IMR-90 (cell line): Measurements from ENCODE around the gene USP5. TPM values are rescaled to one million over a fixed set of nuclear protein-coding genes. Genes with fewer than 3 reads are reported as not detected.

ENCODE experiments used
- ATAC-seq: fragments of 200-7000 bp; cut with Tn5 transposase; 2 replicates; pipeline ENCODE4 v1.9.1; 2020; ENCODE audit warnings: low read depth, mild to moderate bottlenecking, moderate library complexity
- BruUV-seq: library from RNA; stranded (reverse); fragments of 400-500 nt; replicated peaks from 2 replicates; lab custom pipeline; 2021; lab: Mats Ljungman, UMichigan
- CTCF ChIA-PET: fragments of 300-600 bp; formaldehyde crosslinking; extraction: SDS; loops from one replicate; lab custom pipeline; 2021; ENCODE audit warnings: antibody characterized with exemption; lab: Yijun Ruan, JAX
- POLR2A ChIA-PET: fragments of 300-600 bp; sonication (Branson Sonifier 250); formaldehyde crosslinking; loops from one replicate; lab custom pipeline; 2022; ENCODE audit warnings: antibody characterized with exemption; ENCODE audit not compliant: unreplicated experiment; lab: Charles Lee
- DNase-seq: peaks from one replicate; pipeline ENCODE4 v3.0.0; 2013
- H2AFZ ChIP-seq: replicated peaks from 2 replicates; pipeline ENCODE3; 2013; ENCODE audit warnings: low read length, mild to moderate bottlenecking; ENCODE audit not compliant: poor library complexity
- H2AK5ac ChIP-seq: 2 replicates; pipeline ENCODE4 v1.6.1; 2013; ENCODE audit warnings: low read depth, low read length, inconsistent platforms
- H2AK9ac ChIP-seq: replicated peaks from 2 replicates; pipeline ENCODE3; 2013; ENCODE audit warnings: mild to moderate bottlenecking, low read depth, low read length, moderate library complexity; ENCODE audit not compliant: poor library complexity
- H2BK120ac ChIP-seq: 2 replicates; pipeline ENCODE4 v1.6.1; 2013; ENCODE audit warnings: low read depth, low read length, inconsistent platforms
- H2BK15ac ChIP-seq: 3 replicates; pipeline ENCODE4 v1.6.1; 2013; ENCODE audit warnings: low read depth, low read length, inconsistent platforms
- H2BK20ac ChIP-seq: 2 replicates; pipeline ENCODE4 v1.6.1; 2013; ENCODE audit warnings: low read depth, mild to moderate bottlenecking, inconsistent platforms, low read length, moderate library complexity
- H2BK5ac ChIP-seq: 2 replicates; pipeline ENCODE4 v1.6.1; 2013; ENCODE audit warnings: mild to moderate bottlenecking, low read depth, low read length, inconsistent platforms; ENCODE audit not compliant: poor library complexity, severe bottlenecking
- H3K14ac ChIP-seq: replicated peaks from 2 replicates; pipeline ENCODE4 v1.6.1; 2013; ENCODE audit warnings: low read depth, low read length, inconsistent platforms
- H3K18ac ChIP-seq: 2 replicates; pipeline ENCODE4 v1.6.1; 2013; ENCODE audit warnings: low read depth, low read length, control low read depth
- H3K23ac ChIP-seq: 2 replicates; pipeline ENCODE4 v1.6.1; 2013; ENCODE audit warnings: low read depth, low read length, inconsistent platforms
- H3K27ac ChIP-seq: 2 replicates; pipeline ENCODE4 v1.5.1; 2013; ENCODE audit warnings: mild to moderate bottlenecking, control low read depth, low read length; ENCODE audit not compliant: insufficient read depth
- H3K27me3 ChIP-seq: 2 replicates; pipeline ENCODE4 v1.6.1; 2013; ENCODE audit warnings: low read length; ENCODE audit not compliant: control insufficient read depth, insufficient read depth
- H3K36me3 ChIP-seq: 2 replicates; pipeline ENCODE4 v1.6.1; 2013; ENCODE audit warnings: low read length, mixed read lengths; ENCODE audit not compliant: control insufficient read depth, insufficient read depth
- H3K4ac ChIP-seq: 2 replicates; pipeline ENCODE4 v1.6.1; 2013; ENCODE audit warnings: low read depth, low read length, inconsistent platforms
- H3K4me1 ChIP-seq: 2 replicates; pipeline ENCODE4 v1.6.1; 2013; ENCODE audit warnings: low read length, mixed read lengths; ENCODE audit not compliant: control insufficient read depth, insufficient read depth
- H3K4me2 ChIP-seq: 2 replicates; pipeline ENCODE4 v1.6.1; 2013; ENCODE audit warnings: low read depth, mild to moderate bottlenecking, control low read depth, low read length, moderate library complexity
- H3K4me3 ChIP-seq: 2 replicates; pipeline ENCODE4 v1.5.1; 2013; ENCODE audit warnings: low read depth, mild to moderate bottlenecking, control low read depth, low read length, moderate library complexity; ENCODE audit not compliant: insufficient read depth
- H3K56ac ChIP-seq: 2 replicates; pipeline ENCODE4 v1.6.1; 2013; ENCODE audit warnings: low read length, inconsistent platforms; ENCODE audit not compliant: insufficient read depth; ENCODE audit errors: extremely low read depth
- H3K79me1 ChIP-seq, 2 experiments: 2 replicates each; pipeline ENCODE4 v1.6.1; 2013; ENCODE audit warnings: low read length in 2 of 2, inconsistent platforms in 1 of 2, low read depth in 1 of 2
- H3K9ac ChIP-seq: 2 replicates; pipeline ENCODE4 v1.6.1; 2013; ENCODE audit warnings: low read depth, low read length, control low read depth
- H3K9me1 ChIP-seq: 2 replicates; pipeline ENCODE4 v1.6.1; 2013; ENCODE audit warnings: low read length, inconsistent platforms; ENCODE audit not compliant: insufficient read depth
- H3K9me3 ChIP-seq: 2 replicates; pipeline ENCODE4 v1.6.1; 2013; ENCODE audit warnings: low read length; ENCODE audit not compliant: control insufficient read depth, insufficient read depth
- H4K20me1 ChIP-seq: 2 replicates; pipeline ENCODE4 v1.6.1; 2013; ENCODE audit warnings: low read length, inconsistent platforms; ENCODE audit not compliant: insufficient read depth
- H4K5ac ChIP-seq: 2 replicates; pipeline ENCODE4 v1.6.1; 2013; ENCODE audit warnings: mild to moderate bottlenecking, low read depth, low read length, control low read depth
- H4K8ac ChIP-seq, 2 experiments: 2 replicates each; pipeline ENCODE4 v1.6.1; 2013; ENCODE audit warnings: low read depth in 2 of 2, low read length in 2 of 2, control low read depth in 1 of 2, inconsistent platforms in 1 of 2
- H4K91ac ChIP-seq: 2 replicates; pipeline ENCODE4 v1.6.1; 2013; ENCODE audit warnings: low read depth, low read length, inconsistent platforms; ENCODE audit not compliant: insufficient read depth
- BHLHE40 ChIP-seq: fragments of 150-350 bp; IDR thresholded peaks from 2 replicates; pipeline ENCODE4 v1.6.1; 2016; ENCODE audit warnings: mild to moderate bottlenecking, low read depth, low read length
- CEBPB ChIP-seq: IDR thresholded peaks from 2 replicates; pipeline ENCODE4 v1.6.1; 2012; ENCODE audit warnings: low read depth, low read length, improper control_type of control experiment
- CHD1 ChIP-seq: IDR thresholded peaks from 2 replicates; pipeline ENCODE4 v1.6.1; 2012; ENCODE audit warnings: low read depth, low read length, improper control_type of control experiment
- FOS ChIP-seq: fragments of 150-350 bp; IDR thresholded peaks from 2 replicates; pipeline ENCODE4 v1.6.1; 2016; ENCODE audit warnings: low read depth, low read length
- MAFK ChIP-seq: IDR thresholded peaks from 2 replicates; pipeline ENCODE4 v1.6.1; 2012; ENCODE audit warnings: low read depth, low read length, improper control_type of control experiment
- MAZ ChIP-seq: IDR thresholded peaks from 2 replicates; pipeline ENCODE4 v1.6.1; 2012; ENCODE audit warnings: low read depth, mild to moderate bottlenecking, low read length, improper control_type of control experiment, moderate library complexity, borderline replicate concordance
- MXI1 ChIP-seq: IDR thresholded peaks from 2 replicates; pipeline ENCODE4 v1.6.1; 2012; ENCODE audit warnings: low read depth, mild to moderate bottlenecking, low read length, moderate library complexity, borderline replicate concordance
- RAD21 ChIP-seq: IDR thresholded peaks from 2 replicates; pipeline ENCODE4 v1.6.1; 2012; ENCODE audit warnings: low read length, improper control_type of control experiment
- RCOR1 ChIP-seq: IDR thresholded peaks from 2 replicates; pipeline ENCODE4 v1.6.1; 2012; ENCODE audit warnings: mild to moderate bottlenecking, low read length, improper control_type of control experiment; ENCODE audit not compliant: insufficient replicate concordance
- RFX5 ChIP-seq: IDR thresholded peaks from 2 replicates; pipeline ENCODE4 v1.8.0; 2012; ENCODE audit warnings: low read depth, mild to moderate bottlenecking, low read length, moderate library complexity
- SMC3 ChIP-seq: fragments of 150-350 bp; IDR thresholded peaks from 2 replicates; pipeline ENCODE4 v1.6.1; 2016; ENCODE audit warnings: low read depth, mild to moderate bottlenecking, antibody characterized with exemption, low read length, moderate library complexity
- WGBS, 2 experiments: methylation state at CpG; one replicate each; pipeline versions ENCODE4 v1.1.5 to v1.1.7; 2013; ENCODE audit warnings: missing lambda C conversion rate in 2 of 2; ENCODE audit not compliant: insufficient read length in 1 of 2; ENCODE audit errors: extremely low coverage in 2 of 2; 5-methylcytosine and 5-hydroxymethylcytosine counted together
- dilution Hi-C: fragments of 300-500 bp; cut with HindIII; formaldehyde crosslinking; loops from one replicate; pipeline ENCODE4 v1.14.3; 2018; ENCODE audit warnings: low sequenced_read_pairs; ENCODE audit not compliant: unreplicated experiment
- in situ Hi-C: fragments of 300-500 bp; cut with MboI; formaldehyde crosslinking; loops from 3 replicates; pipeline ENCODE4 v1.14.3; 2019; ENCODE audit warnings: low sequenced_read_pairs, inconsistent platforms, mixed read lengths
- intact Hi-C: fragments of 100-400 bp; cut with micrococcal nuclease; formaldehyde crosslinking; loops from 2 replicates; pipeline ENCODE4 v1.10.0; 2022
- polyA plus RNA-seq, 3 experiments: library from polyadenylated mRNA; depleted of rRNA; stranded (reverse); fragments of >200 nt; gene quantifications; 2 replicates each; pipeline ENCODE4 v1.2.3, GENCODE V29; 2012; ENCODE audit warnings: low replicate concordance in 1 of 3
- total RNA-seq: library from RNA; depleted of rRNA; stranded (reverse); fragments of >200 nt; gene quantifications from 2 replicates; pipeline ENCODE4 v1.2.3, GENCODE V29; 2012
- TF ChIP-seq, protein P1 (sequence below): conservative IDR thresholded peaks from 2 replicates; pipeline ENCODE4 v1.5.1; 2012; ENCODE audit warnings: mild to moderate bottlenecking, low read depth, low read length, improper control_type of control experiment
- TF ChIP-seq, protein P2 (sequence below): fragments of 150-350 bp; IDR thresholded peaks from 2 replicates; pipeline ENCODE4 v1.6.1; 2016; ENCODE audit warnings: low read depth, mild to moderate bottlenecking, low read length, moderate library complexity, borderline replicate concordance

USP5 gene
- total and polyA plus RNA-seq, 2 of the 4 experiments (the other 2 are of a cell fraction), result 69.7 to 125 TPM

DNA sequence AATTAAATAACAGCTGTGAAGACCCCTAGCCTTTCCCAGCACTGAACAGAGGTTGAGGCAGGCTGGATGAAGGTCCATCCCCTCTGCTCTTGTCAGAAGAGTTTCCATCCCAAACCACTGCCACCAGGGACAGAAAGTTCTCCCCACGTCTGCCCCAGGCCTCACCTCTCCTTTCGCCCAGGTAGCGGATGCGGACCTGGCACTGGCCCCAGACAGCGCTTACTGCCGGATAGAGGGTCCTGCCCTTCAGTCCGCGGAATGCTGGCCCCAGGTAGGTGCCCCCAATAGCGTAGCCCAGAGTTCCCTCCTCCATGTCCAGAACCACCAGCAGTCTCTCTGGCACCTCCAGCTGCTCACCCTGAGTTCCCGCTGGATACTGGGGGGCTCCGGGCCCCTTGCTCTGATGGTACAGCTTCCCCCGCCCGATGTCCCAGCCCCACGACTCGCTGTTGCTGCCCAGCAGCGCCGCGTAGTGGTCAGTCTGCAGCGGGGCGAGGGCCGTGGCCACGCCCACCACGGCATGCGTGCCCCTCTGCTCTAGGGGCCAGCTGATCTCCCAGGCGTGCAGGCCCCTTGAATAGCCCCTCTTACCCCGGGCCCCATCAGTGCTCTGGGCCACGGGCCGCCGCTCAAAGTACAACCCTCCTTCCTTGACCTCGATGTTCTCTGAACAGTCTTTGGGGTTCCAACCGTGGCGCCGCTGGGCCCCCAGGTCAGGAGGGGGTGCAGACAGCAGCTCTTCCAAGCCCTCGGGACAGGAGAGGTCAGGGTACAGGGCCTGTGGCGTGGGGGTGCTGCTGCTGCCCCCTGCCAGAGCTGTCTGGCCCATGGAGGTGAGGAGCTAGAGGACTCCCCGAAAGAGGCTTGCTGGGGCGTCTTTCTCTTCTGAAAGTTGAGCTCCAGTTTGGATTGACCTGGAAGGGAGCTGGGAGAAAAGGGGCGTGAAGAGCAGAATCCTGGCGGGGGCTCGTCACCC is 20.4 kb downstream of the USP5 start:
- peaks cover 36% of the 10 kb centered on the region for H3K36me3 ChIP-seq
- dilution Hi-C loops, result no loop called here
- TF ChIP-seq BHLHE40, result peak; percentile 10; the same call in 1 of the 2 replicates
- no peak for TF ChIP-seq FOS
- TF ChIP-seq CHD1, result no peak
- no peak for TF ChIP-seq RCOR1
- TF ChIP-seq MAZ, result peak; percentile 62; the same call in 1 of the 2 replicates
- peak; percentile 52 for TF ChIP-seq RAD21
- no peak for TF ChIP-seq CEBPB
- TF ChIP-seq, protein P1, sequence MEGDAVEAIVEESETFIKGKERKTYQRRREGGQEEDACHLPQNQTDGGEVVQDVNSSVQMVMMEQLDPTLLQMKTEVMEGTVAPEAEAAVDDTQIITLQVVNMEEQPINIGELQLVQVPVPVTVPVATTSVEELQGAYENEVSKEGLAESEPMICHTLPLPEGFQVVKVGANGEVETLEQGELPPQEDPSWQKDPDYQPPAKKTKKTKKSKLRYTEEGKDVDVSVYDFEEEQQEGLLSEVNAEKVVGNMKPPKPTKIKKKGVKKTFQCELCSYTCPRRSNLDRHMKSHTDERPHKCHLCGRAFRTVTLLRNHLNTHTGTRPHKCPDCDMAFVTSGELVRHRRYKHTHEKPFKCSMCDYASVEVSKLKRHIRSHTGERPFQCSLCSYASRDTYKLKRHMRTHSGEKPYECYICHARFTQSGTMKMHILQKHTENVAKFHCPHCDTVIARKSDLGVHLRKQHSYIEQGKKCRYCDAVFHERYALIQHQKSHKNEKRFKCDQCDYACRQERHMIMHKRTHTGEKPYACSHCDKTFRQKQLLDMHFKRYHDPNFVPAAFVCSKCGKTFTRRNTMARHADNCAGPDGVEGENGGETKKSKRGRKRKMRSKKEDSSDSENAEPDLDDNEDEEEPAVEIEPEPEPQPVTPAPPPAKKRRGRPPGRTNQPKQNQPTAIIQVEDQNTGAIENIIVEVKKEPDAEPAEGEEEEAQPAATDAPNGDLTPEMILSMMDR, result peak; percentile 89
- TF ChIP-seq, protein P2, sequence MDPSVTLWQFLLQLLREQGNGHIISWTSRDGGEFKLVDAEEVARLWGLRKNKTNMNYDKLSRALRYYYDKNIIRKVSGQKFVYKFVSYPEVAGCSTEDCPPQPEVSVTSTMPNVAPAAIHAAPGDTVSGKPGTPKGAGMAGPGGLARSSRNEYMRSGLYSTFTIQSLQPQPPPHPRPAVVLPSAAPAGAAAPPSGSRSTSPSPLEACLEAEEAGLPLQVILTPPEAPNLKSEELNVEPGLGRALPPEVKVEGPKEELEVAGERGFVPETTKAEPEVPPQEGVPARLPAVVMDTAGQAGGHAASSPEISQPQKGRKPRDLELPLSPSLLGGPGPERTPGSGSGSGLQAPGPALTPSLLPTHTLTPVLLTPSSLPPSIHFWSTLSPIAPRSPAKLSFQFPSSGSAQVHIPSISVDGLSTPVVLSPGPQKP, result no peak
- TF ChIP-seq RFX5, result no peak
- TF ChIP-seq MXI1, result peak; percentile 96
- TF ChIP-seq MAFK, result no peak
- TF ChIP-seq SMC3, result peak; percentile 39

More for the DNA sequence above, 20.4 kb downstream of the USP5 start:
- Histone ChIP-seq H3K9me3 (no peaks in the 10 kb centered on the region), H3K27ac (peak overlapping the region; percentile 91), H4K20me1 (peaks cover 51% of the 10 kb centered on the region), H3K18ac (no peak overlapping the region; the same call in 1 of the 2 replicates), H2AK5ac (peak overlapping the region; percentile 84), H3K14ac (peak overlapping the region; percentile 77), H3K4me3 (peak overlapping the region; percentile 95), H3K23ac (peak overlapping the region; percentile 54), H4K5ac (no peak overlapping the region), H3K4ac (peak overlapping the region; percentile 87), H2AK9ac (peak overlapping the region; percentile 97), H3K56ac (peak overlapping the region; percentile 62; the same call in 1 of the 2 replicates), H2BK5ac (peak overlapping the region; percentile 63), H2BK15ac (no peak overlapping the region), H2BK20ac (no peak overlapping the region), H3K4me1 (peaks cover 15% of the 10 kb centered on the region), H4K8ac (peak overlapping the region; percentile 40 to 61; a peak in 1 of 4 replicates), H3K9me1 (no peaks in the 10 kb centered on the region), H3K27me3 (no peaks in the 10 kb centered on the region), H2BK120ac (peak overlapping the region; percentile 33; the same call in 1 of the 2 replicates), H3K79me1 (peaks cover 32 to 67% of the 10 kb centered on the region in 2 experiments), H3K4me2 (peak overlapping the region; percentile 92), H3K9ac (peak overlapping the region; percentile 94), H2AFZ (peak overlapping the region; percentile 87), H4K91ac (peak overlapping the region; percentile 52)
- ChIA-PET POLR2A (interaction anchor here (1.0 to 1.9 kb wide), 2 partner anchors 19 to 72 kb away, joined by 4 to 12 read pairs; no protein-coding TSS in a partner anchor), CTCF (interaction anchor here (0.6 to 3.0 kb wide), 14 partner anchors 9 to 146 kb away, joined by 3 to 17 read pairs (median 3); partner anchors contain the start of genes CDCA3, LPCAT3, MLF2 and USP5)
- peak; percentile 64 for DNase-seq
- intact Hi-C loops (loop anchor here (1.0 to 5.0 kb wide), 3 partner anchors 19 to 240 kb away; no protein-coding TSS in a partner anchor), in situ Hi-C loops (no loop called here)
- no TSS peak for BruUV-seq
- 3% methylated on average over 11 of the region's 40 CpGs; no CpG with 5 or more reads in 1 of the 2 experiments for WGBS, 2 experiments
- ATAC-seq, result peak; percentile 48
